Subcutaneous abdominal adipose tissue (tissue), 5 donors: Measurements from ENCODE around the gene SPTBN1.

Experiments used
- H3K27ac ChIP-seq: one replicate; pipeline ENCODE4 v1.7.0; 2013; ENCODE audit warnings: low read depth, mild to moderate bottlenecking, inconsistent platforms, low read length, moderate library complexity
- H3K27me3 ChIP-seq, 5 donors: one replicate each; pipeline ENCODE4 v1.7.0; 2013; ENCODE audit warnings: low read length in 5 of 5, inconsistent platforms in 1 of 5; ENCODE audit not compliant: control insufficient read depth in 5 of 5, insufficient read depth in 4 of 5
- H3K36me3 ChIP-seq, 5 donors: one replicate each; pipeline ENCODE4 v1.7.0; 2013; ENCODE audit warnings: low read length in 5 of 5; ENCODE audit not compliant: control insufficient read depth in 5 of 5, insufficient read depth in 5 of 5
- H3K4me1 ChIP-seq, 5 donors: one replicate each; pipeline ENCODE4 v1.7.0; 2013; ENCODE audit warnings: low read length in 5 of 5, mild to moderate bottlenecking in 3 of 5, moderate library complexity in 1 of 5; ENCODE audit not compliant: control insufficient read depth in 5 of 5, insufficient read depth in 5 of 5
- H3K4me3 ChIP-seq, 5 donors: one replicate each; pipeline ENCODE4 v1.7.0; 2013; ENCODE audit warnings: low read length in 5 of 5, low read depth in 1 of 5
- H3K9ac ChIP-seq, 5 donors: one replicate each; pipeline ENCODE4 v1.7.0; 2013; ENCODE audit warnings: low read length in 5 of 5, mild to moderate bottlenecking in 4 of 5, moderate library complexity in 3 of 5
- H3K9me3 ChIP-seq, 5 donors: one replicate each; pipeline ENCODE4 v1.7.0; 2013; ENCODE audit warnings: low read length in 5 of 5; ENCODE audit not compliant: control insufficient read depth in 5 of 5
- donor health status: healthy.
- donor health status: healthy.
- donor health status: healthy.
- donor health status: healthy.
- donor health status: healthy.

Gene SPTBN1

DNA sequence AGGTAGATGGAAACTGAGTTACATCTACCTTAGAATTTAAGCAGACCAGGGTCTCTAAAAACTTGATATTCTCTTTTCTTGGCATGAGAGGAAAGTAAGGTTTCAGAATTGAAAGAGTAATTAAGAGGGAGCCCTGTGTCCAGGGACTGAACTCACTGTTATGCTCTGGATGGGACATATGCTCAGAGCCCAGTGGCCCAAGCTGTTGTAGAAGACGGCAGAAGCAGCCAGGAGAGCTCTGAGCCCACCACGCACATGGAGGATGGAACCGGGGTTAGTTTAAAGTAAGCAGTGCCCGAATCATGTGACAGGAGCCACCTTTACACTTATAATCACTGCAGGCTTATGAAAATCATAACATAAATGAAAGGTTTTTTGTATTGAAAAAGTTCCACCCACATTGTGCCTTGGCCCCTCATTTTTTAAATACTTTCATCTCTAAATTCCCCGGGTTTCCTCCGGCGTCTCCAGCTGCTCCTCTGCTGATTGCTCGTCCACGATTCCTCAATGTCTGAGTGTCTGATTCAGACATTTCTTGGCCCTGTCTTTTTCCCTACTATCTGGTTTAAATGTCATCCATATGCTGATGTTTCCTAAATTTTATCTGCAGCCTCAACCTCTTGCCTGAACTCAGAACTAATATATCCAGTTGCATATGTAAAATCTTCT is 36.1 kb upstream of the SPTBN1 start:
- Histone ChIP-seq H3K9me3 (no peaks in the 10 kb centered on the region), H3K9ac (peak overlapping the region in 3 of 5 donors; percentile 11 to 62 (median 18)), H3K36me3 (no peaks in the 10 kb centered on the region), H3K4me1 (peaks cover 4 to 55% (median 22%) of the 10 kb centered on the region in 5 donors), H3K4me3 (no peak overlapping the region), H3K27ac (peak overlapping the region; percentile 51), H3K27me3 (no peaks in the 10 kb centered on the region)

DNA sequence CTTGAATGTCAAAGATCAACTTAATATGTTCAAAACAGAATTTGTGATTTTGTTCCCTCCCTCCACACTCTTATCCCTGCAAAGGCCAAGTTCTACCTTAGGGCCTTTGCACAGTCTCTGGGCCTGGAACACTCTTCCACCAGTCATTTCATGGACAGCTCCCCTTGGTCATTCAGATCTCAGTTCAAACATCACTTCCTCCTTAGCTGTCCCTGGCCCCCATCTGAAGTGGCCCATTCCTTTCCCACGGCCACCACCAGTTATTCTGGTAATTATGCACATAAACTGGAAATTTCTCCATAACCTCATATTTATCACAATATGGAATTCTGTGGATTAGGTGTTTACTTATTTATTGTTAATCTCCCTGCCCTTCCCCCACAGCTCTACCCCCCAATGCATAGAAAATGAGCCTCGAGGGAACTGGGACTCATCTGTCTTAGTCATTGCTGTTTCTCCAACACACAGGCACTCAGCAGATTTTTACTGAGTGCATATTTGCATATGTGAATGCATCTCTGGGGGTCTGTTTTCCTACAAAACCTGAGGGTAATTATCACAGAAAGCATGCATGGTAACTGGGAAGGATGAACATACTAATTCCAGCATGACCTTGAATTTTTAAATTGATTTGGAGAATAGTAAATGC is 35.5 kb upstream of the SPTBN1 start:
- H3K4me1 ChIP-seq, result peaks cover 4 to 52% (median 22%) of the 10 kb centered on the region in 5 donors
- H3K27me3 ChIP-seq, result no peaks in the 10 kb centered on the region
- H3K27ac ChIP-seq, result peak overlapping the region; percentile 51
- no peaks in the 10 kb centered on the region for H3K36me3 ChIP-seq
- H3K9ac ChIP-seq, result no peak overlapping the region
- H3K4me3 ChIP-seq, result no peak overlapping the region
- H3K9me3 ChIP-seq, result no peaks in the 10 kb centered on the region

DNA sequence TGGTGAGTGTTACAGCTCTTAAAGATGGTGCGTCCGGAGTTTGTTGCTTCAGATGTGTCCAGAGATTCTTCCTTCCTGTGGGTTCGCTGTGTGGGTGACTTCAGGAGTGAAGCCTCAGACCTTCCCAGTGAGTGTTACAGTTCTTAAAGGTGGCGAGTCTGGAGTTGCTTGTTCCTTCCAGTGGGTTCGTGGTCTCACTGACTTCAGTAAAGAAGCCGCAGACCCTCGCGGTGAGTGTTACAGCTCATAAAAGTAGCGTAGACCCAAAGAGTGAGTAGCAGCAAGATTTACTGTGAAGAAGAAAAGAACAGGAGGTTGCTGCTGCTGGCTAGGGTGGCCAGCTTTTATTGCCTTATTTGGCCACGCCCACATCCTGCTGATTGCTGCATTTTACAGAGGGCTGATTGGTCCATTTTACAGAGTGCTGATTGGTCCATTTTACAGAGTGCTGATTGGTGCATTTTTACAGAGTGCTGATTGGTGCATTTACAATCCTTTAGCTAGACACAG is 34.0 kb upstream of the SPTBN1 start:
- no peaks in the 10 kb centered on the region for H3K27me3 ChIP-seq
- no peak overlapping the region for H3K27ac ChIP-seq
- no peak overlapping the region for H3K4me3 ChIP-seq
- H3K9ac ChIP-seq, result no peak overlapping the region
- H3K4me1 ChIP-seq, result peaks cover 4 to 46% (median 23%) of the 10 kb centered on the region in 5 donors
- H3K9me3 ChIP-seq, result no peaks in the 10 kb centered on the region
- H3K36me3 ChIP-seq, result no peaks in the 10 kb centered on the region

DNA sequence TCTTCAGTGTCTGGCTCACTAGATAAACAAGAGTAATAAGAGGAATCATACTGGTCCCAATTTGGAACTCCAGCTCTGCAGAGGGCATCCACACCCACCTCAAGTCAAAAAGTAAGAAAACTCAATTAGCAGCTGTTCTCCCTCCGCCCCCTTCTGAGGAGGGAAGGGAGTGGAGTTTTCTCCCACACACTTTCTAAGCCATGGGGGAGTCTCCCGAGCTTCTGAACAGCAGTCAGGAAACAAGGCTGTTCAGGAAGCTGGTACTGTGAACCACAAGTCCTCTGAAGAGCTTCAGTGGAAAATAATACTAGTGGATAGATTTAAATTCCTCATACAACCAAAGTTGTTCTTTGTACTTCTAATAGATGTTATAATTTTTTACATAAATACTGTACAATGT is 32.9 kb upstream of the SPTBN1 start:
- Histone ChIP-seq H3K9ac (no peak overlapping the region), H3K27me3 (no peaks in the 10 kb centered on the region), H3K27ac (no peak overlapping the region), H3K4me1 (peaks cover 4 to 50% (median 27%) of the 10 kb centered on the region in 5 donors), H3K9me3 (no peaks in the 10 kb centered on the region), H3K36me3 (no peaks in the 10 kb centered on the region), H3K4me3 (no peak overlapping the region)

DNA sequence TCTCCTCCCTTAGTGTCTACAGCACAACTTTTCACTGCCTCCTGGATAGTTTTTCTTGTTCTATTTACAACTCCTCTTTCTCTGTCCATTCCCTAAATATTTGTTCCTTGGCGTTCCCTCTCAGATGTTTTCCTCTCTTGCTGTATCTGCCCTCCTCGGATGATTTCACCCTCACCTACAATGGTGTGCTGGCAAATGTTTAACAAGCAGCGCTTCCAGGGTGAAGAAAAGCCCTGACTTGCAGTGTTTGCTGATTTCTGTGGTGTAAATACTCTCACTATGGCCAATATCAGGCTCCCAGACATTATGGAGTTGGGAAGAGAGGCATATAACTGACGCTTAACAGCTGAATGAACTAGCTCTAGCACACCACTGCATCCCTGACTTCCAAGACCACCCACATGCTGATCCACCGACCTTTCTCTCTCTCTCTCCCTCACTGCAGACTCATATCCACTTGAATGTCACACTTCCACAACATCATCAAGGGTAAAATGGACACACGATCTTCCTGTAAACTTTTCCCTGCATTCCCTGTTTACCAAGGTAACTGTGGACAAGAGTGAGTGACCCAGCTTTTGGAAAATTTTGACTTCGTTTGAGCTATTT is 31.5 kb upstream of the SPTBN1 start:
- H3K36me3 ChIP-seq, result no peaks in the 10 kb centered on the region
- H3K9me3 ChIP-seq, result no peaks in the 10 kb centered on the region
- no peak overlapping the region for H3K4me3 ChIP-seq
- no peak overlapping the region for H3K9ac ChIP-seq
- no peaks in the 10 kb centered on the region for H3K27me3 ChIP-seq
- peaks cover 13 to 56% (median 37%) of the 10 kb centered on the region in 5 donors for H3K4me1 ChIP-seq
- no peak overlapping the region for H3K27ac ChIP-seq

DNA sequence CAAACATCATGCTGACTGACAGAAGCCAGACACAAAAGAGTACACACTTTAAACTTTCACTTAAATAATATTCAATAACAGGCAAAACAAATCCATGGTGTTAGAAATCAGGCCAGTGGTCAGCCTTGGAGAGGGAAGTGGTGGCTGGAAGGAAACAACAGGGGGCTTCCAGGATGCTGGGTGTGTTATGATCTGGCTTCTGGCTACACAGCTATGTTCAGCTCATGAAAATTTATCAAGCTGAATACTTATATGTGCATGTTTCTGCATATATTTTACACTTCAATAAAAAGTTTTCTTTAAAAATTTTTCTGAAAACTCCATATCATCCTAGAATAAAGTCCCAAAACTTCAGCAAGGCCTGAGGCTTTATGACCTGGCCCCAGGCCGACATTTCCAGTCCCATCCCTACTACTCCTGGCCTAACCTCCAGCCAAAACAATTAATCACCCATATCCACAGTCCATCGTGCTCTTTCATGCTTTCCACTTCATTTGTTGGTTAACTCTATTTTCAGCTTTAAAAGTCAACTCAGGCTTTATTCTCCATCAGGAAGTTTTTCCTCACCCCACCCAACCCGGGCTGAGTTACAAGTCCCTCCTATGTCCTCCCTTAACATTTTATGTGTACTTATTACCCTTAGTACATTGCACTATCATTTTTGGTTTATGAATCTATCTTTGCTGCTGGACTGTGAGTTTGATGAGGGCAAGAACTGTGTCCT is 27.9 kb upstream of the SPTBN1 start:
- Histone ChIP-seq H3K4me3 (peak overlapping the region in 1 of 5 donors; percentile 14), H3K9me3 (no peaks in the 10 kb centered on the region), H3K27me3 (no peaks in the 10 kb centered on the region), H3K36me3 (no peaks in the 10 kb centered on the region), H3K9ac (no peak overlapping the region), H3K4me1 (peaks cover 18 to 69% (median 65%) of the 10 kb centered on the region in 5 donors), H3K27ac (peak overlapping the region; percentile 95)

DNA sequence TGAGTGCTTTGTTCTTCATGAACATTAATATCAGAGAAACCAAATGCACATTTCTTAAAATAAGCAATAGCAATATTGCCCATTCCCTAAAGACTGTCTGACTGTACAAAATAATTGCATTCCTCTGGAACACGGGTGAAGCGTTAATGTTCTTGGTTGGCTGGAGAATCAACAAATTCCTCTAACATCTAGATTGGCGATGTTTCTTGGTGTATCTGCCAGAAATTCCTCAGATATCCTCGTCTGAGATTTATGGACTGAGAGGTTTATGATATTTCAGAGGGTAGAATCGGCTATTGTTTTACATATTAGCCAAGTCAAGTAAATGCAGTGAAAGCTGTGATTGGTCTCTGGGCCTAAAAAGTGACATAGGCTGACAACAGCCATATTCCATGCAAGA is 27.1 kb upstream of the SPTBN1 start:
- Histone ChIP-seq H3K36me3 (no peaks in the 10 kb centered on the region), H3K4me3 (no peak overlapping the region), H3K4me1 (peaks cover 18 to 71% (median 69%) of the 10 kb centered on the region in 5 donors), H3K9ac (peak overlapping the region in 1 of 5 donors; percentile 14), H3K27ac (peak overlapping the region; percentile 95), H3K27me3 (no peaks in the 10 kb centered on the region), H3K9me3 (no peaks in the 10 kb centered on the region)

DNA sequence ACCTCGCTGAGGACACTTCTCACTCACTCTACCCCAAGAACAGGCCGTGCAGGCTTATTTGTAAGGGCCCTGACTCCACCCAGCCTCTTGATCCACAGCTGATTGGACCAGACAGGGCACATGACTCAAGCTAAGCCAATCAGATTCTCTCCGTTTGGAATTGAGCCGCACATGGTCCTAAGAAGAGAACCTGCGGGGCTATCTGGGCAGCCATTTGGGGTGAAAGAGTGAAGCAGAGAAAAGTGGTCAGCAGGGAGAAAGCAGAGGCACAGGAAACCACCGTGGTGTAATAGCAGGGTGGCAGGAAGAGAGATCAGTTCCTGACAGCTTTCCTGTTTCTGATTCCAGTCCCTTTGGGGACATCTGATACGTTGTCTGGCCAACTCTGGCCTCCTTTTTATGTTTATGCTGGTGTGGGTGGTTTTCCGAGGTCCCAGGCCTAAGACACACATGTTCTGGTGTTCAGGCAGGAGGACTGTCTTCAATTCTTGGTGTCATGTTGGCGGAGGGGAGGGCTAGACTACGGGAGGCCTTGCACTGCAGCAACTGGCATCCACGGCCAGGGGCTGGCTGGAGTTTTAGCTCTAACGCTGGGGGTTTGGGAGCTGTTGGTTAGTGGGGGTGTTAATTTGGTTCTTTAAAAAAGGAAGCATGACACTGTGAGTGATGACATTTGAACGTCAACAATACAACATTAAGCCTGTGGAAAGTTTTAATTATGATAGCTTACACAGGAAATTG is 26.1 kb upstream of the SPTBN1 start:
- Histone ChIP-seq H3K9ac (peak overlapping the region in 3 of 5 donors; percentile 0 to 38 (median 32)), H3K27ac (peak overlapping the region; percentile 95), H3K4me1 (peaks cover 18 to 78% (median 75%) of the 10 kb centered on the region in 5 donors), H3K27me3 (no peaks in the 10 kb centered on the region), H3K36me3 (no peaks in the 10 kb centered on the region), H3K4me3 (peak overlapping the region in 1 of 5 donors; percentile 12), H3K9me3 (no peaks in the 10 kb centered on the region)

DNA sequence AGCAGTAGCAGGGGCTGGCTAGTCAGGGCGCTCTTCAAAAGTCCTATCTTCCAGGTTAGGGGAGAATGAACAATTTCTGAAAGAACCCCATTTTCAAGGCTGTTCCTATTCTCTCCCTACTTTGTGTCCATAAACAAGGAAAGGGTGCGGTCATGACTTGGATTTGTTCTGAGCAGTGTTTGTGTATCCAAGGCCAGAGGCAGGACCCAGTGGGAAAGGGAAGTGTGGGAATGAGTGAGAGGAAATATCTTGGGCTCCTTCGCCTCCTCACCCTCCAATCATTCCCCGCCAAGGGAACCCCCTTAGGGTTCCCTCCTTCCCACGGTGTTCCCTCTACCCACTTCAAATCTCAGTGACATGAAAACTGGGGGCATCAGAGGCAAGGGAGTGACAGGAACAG is 25.5 kb upstream of the SPTBN1 start:
- H3K9ac ChIP-seq, result peak overlapping the region in 4 of 5 donors; percentile 2 to 32 (median 20)
- H3K27ac ChIP-seq, result peak overlapping the region; percentile 95
- no peak overlapping the region for H3K4me3 ChIP-seq
- H3K4me1 ChIP-seq, result peaks cover 20 to 85% (median 82%) of the 10 kb centered on the region in 5 donors
- no peaks in the 10 kb centered on the region for H3K9me3 ChIP-seq
- no peaks in the 10 kb centered on the region for H3K36me3 ChIP-seq
- H3K27me3 ChIP-seq, result no peaks in the 10 kb centered on the region
